ENCODE measurements around the gene VIPR2.

The VIPR2 gene

GRCh38 chr7:159094919-159095915 is 49.5 kb downstream of the VIPR2 start:
- H3K9me3 ChIP-seq (ENCODE audit: insufficient read depth, low read length, severe bottlenecking): no peaks in the 10 kb centered on the region
- H3K9ac ChIP-seq (ENCODE audit: low read depth, low read length): no peak overlapping the region

DNA sequence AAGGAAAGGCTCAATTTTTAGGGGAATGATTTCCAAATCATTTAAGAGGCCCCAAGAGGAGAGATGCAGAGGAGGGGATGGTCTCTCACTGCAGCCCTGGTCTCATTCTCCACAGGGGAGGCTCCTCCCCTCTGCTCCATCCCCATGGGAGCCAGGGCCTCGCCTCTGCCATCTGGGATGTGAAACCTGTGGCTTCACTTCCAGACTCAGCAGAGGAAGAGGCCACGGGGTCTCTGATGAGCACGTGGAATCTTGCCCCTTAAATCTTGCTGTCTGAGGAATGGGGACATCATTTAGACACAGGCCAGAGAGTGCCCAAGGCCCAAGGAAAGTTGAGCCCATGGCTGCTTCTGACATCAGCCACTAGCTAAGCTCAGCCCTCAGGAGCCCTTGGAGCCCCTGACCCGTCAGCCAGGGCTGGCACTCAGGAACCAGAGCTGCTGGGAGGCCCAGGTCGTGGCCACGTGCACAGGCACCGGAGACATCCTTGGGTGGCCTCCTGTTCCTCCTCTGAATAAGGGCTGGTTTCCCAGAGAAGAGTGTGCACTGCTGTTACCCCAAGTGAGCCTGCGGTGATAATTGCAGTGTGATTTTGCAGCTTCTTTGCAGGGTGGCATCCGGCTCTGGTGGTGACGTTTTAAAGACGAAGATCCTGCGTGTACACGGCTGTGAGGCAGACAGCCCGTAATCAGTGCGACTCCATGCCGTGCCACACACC is 50.5 kb downstream of the VIPR2 start:
- Histone ChIP-seq H3K4me2 (ENCODE audit: insufficient read depth, low read length) (no peak overlapping the region), H3K9me3 (ENCODE audit: insufficient read depth, low read length, severe bottlenecking) (no peaks in the 10 kb centered on the region), H3K27ac (ENCODE audit: low read length) (peak overlapping the region; percentile 46), H3K36me3 (ENCODE audit: insufficient read depth, low read length) (peaks cover 87% of the 10 kb centered on the region), H3K27me3 (ENCODE audit: insufficient read depth, low read length, poor library complexity) (no peaks in the 10 kb centered on the region), H3K9ac (ENCODE audit: low read depth, low read length) (no peak overlapping the region), H3K4me1 (ENCODE audit: insufficient read depth, low read length) (no peaks in the 10 kb centered on the region), H3K79me2 (ENCODE audit: insufficient read depth, low read length) (peaks cover 25% of the 10 kb centered on the region), H3K4me3 (ENCODE audit: low read depth in 1 of 2, low read length in 2 of 2) (no peak overlapping the region), H4K20me1 (ENCODE audit: insufficient read depth, low read length) (no peaks in the 10 kb centered on the region; the same call in 1 of the 2 replicates), H2AFZ (ENCODE audit: low read depth, low read length) (no peak overlapping the region)
- TF ChIP-seq EZH2 (IDR thresholded peaks at IDR 0.05; ENCODE audit: borderline replicate concordance, low read depth, low read length, severe bottlenecking): no peak
- no peak for TF ChIP-seq CTCF (IDR thresholded peaks at IDR 0.05; ENCODE audit: borderline replicate concordance, extremely low read depth, low read length, poor library complexity, severe bottlenecking)
- ATAC-seq (ENCODE audit: insufficient read depth, low read depth) (no peak), DNase-seq (no peak)

More at GRCh38 chr7:159094919-159095915, 49.5 kb downstream of the VIPR2 start:
- Histone ChIP-seq H3K27me3 (ENCODE audit: insufficient read depth, low read length, poor library complexity) (no peaks in the 10 kb centered on the region), H2AFZ (ENCODE audit: low read depth, low read length) (no peak overlapping the region), H3K4me3 (ENCODE audit: low read depth in 1 of 2, low read length in 2 of 2) (no peak overlapping the region), H3K36me3 (ENCODE audit: insufficient read depth, low read length) (peaks cover 93% of the 10 kb centered on the region), H3K79me2 (ENCODE audit: insufficient read depth, low read length) (peaks cover 22% of the 10 kb centered on the region), H3K27ac (ENCODE audit: low read length) (peak overlapping the region; percentile 31), H3K4me1 (ENCODE audit: insufficient read depth, low read length) (no peaks in the 10 kb centered on the region), H3K4me2 (ENCODE audit: insufficient read depth, low read length) (no peak overlapping the region), H4K20me1 (ENCODE audit: insufficient read depth, low read length) (0 out of 2 replicates have a peak, but pooled peaks cover 2% of the 10 kb centered on the region)
- TF ChIP-seq CTCF (IDR thresholded peaks at IDR 0.05; ENCODE audit: borderline replicate concordance, extremely low read depth, low read length, poor library complexity, severe bottlenecking): no peak
- no peak for TF ChIP-seq EZH2 (IDR thresholded peaks at IDR 0.05; ENCODE audit: borderline replicate concordance, low read depth, low read length, severe bottlenecking)
- DNase-seq: no peak
- ATAC-seq (ENCODE audit: insufficient read depth, low read depth): no peak

DNA sequence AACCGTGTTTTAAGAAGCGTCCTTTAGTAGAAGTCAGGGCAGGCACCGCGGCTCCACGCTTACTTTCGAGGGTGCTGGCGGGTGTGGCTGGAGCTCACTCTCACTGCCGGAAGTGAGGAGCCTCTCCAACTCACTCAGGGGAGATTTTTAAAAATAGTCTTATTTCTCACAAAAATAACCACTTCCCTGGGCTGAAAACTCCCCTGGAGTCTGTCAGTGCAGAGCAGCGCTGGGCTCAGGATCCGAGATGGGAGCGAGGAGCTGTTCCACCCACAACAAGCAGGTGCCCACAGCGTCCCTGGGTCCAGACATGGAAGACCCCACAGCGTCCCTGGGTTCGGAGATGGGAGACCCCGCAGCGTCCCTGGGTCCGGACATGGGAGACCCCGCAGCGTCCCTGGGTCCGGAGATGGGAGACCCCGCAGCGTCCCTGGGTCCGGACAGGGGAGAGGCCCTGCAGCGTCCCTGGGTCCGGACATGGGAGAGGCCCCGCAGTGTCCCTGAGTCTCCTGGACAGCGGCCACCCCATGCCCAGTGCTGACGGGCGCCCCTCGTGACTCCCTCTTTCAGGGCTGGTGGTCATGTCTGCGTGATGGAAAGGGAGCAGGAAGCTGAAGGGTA is 51.2 kb downstream of the VIPR2 start:
- Histone ChIP-seq H4K20me1 (ENCODE audit: insufficient read depth, low read length) (peaks cover 2% of the 10 kb centered on the region), H3K4me1 (ENCODE audit: insufficient read depth, low read length) (no peaks in the 10 kb centered on the region), H3K79me2 (ENCODE audit: insufficient read depth, low read length) (peaks cover 27% of the 10 kb centered on the region), H3K27me3 (ENCODE audit: insufficient read depth, low read length, poor library complexity) (no peaks in the 10 kb centered on the region), H3K4me3 (ENCODE audit: low read depth in 1 of 2, low read length in 2 of 2) (no peak overlapping the region), H3K27ac (ENCODE audit: low read length) (no peak overlapping the region), H3K9me3 (ENCODE audit: insufficient read depth, low read length, severe bottlenecking) (no peaks in the 10 kb centered on the region), H3K36me3 (ENCODE audit: insufficient read depth, low read length) (peaks cover 82% of the 10 kb centered on the region), H3K9ac (ENCODE audit: low read depth, low read length) (no peak overlapping the region), H3K4me2 (ENCODE audit: insufficient read depth, low read length) (no peak overlapping the region), H2AFZ (ENCODE audit: low read depth, low read length) (no peak overlapping the region)
- TF ChIP-seq CTCF (IDR thresholded peaks at IDR 0.05; ENCODE audit: borderline replicate concordance, extremely low read depth, low read length, poor library complexity, severe bottlenecking) (no peak), EZH2 (IDR thresholded peaks at IDR 0.05; ENCODE audit: borderline replicate concordance, low read depth, low read length, severe bottlenecking) (no peak)
- no peak for ATAC-seq (ENCODE audit: insufficient read depth, low read depth)
- DNase-seq: no peak
